NCI-H345 treated with DMSO at 0.1 percent for 48 hours (cell line): ENCODE measurements around the gene ARMC5.
"Not testable (repeated sequence)": the region's sequence is repeated elsewhere in the genome, so short reads cannot be mapped to it uniquely, and the experiment has no call there.

Source experiments
- DNase-seq: peaks from one replicate; lab custom pipeline; 2025; ENCODE audit not compliant: unreplicated experiment; lab: John Stamatoyannopoulos, UW

ARMC5 gene

GRCh38 chr16:31458844-31459686, at the start of gene ARMC5:
TSS of gene ARMC5 (plus strand) at chr16:31459501. CDS start at chr16:31459525, 24 bp downstream.
- peak; percentile 98 for DNase-seq

- DNase-seq: no peak
Measured at GRCh38 chr16:31410082-31410481, 49.2 kb upstream of the ARMC5 start.

GRCh38 chr16:31411024-31411844, 48.1 kb upstream of the ARMC5 start:
- no peak for DNase-seq

- DNase-seq: no peak
Measured at GRCh38 chr16:31412750-31413149, 46.6 kb upstream of the ARMC5 start.

GRCh38 chr16:31413381-31413780, 45.9 kb upstream of the ARMC5 start:
- no peak for DNase-seq

- no peak for DNase-seq
Measured at GRCh38 chr16:31413943-31414342, 45.4 kb upstream of the ARMC5 start.

- no peak for DNase-seq
Measured at GRCh38 chr16:31414706-31415105, 44.6 kb upstream of the ARMC5 start.

- DNase-seq: no peak
Measured at GRCh38 chr16:31416371-31416770, 42.9 kb upstream of the ARMC5 start.

- not testable (repeated sequence) for DNase-seq
Measured at GRCh38 chr16:31417036-31417435, 42.3 kb upstream of the ARMC5 start.

- DNase-seq: no peak
Measured at GRCh38 chr16:31417916-31418315, 41.4 kb upstream of the ARMC5 start.

- no peak for DNase-seq
Measured at GRCh38 chr16:31420037-31420436, 39.3 kb upstream of the ARMC5 start.

GRCh38 chr16:31421587-31421986, 37.7 kb upstream of the ARMC5 start:
- DNase-seq: no peak

GRCh38 chr16:31423241-31423640, 36.1 kb upstream of the ARMC5 start:
- no peak for DNase-seq

GRCh38 chr16:31423801-31424200, 35.5 kb upstream of the ARMC5 start:
- no peak for DNase-seq

- no peak for DNase-seq
Measured at GRCh38 chr16:31427441-31428278, 31.6 kb upstream of the ARMC5 start.

- no peak for DNase-seq
Measured at GRCh38 chr16:31428279-31428597, 31.1 kb upstream of the ARMC5 start, which contains the start of gene COX6A2. TSS of gene COX6A2 (minus strand) at chr16:31428360. CDS start at chr16:31428325, 35 bp downstream.

- DNase-seq: no peak
Measured at GRCh38 chr16:31428638-31429247, 30.6 kb upstream of the ARMC5 start.

- no peak for DNase-seq
Measured at GRCh38 chr16:31429314-31429713, 30.0 kb upstream of the ARMC5 start.

- no peak for DNase-seq
Measured at GRCh38 chr16:31429796-31430195, 29.5 kb upstream of the ARMC5 start.

GRCh38 chr16:31430380-31431052, 28.8 kb upstream of the ARMC5 start:
- DNase-seq: no peak
